ENCODE results near the gene STUB1.

STUB1 gene

GRCh38 chr16:694863-695354 lies 14.7 kb downstream of the STUB1 start:
- no peak for DNase-seq (ENCODE audit: low read depth)

- DNase-seq (ENCODE audit: low read depth): no peak
Measured at GRCh38 chr16:695355-696089, 15.3 kb downstream of the STUB1 start.

DNA sequence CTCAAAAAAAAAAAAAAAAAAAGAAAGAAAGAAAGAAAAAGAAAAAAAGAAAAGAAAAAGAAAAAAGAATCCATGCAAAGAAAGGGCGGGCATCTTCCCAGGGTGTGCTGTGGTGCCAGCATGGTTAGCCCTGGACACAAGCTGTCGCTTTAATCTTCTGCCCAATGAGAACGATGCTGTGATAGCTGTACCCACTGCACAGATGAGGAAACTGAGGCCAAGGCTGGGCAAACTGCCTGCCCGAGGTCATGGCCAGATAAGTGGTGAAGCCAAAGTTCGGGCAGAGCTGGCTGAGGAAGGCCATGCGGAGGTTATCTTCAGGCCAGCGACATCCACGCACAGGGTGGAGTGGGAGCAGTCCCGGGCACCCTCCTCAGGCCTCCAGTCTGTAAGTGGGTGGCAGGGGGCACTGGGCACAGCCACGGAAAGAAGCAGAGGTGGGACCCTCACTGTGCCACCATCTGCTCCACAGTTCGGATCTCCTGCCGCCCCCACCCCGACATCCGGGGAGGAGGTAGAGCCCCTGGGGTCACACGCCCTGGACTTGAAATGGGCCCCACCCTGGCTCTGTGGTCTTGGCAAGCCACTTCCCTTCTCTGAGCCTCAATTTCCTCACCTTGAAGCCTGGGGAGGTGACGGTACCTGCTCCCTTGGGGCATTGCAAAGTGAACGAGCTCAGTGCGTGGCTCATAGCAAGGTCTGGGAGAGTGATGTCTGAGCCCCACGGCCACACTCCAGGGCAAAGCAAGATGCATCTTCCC lies 18.9 kb downstream of the STUB1 start:
- DNase-seq (ENCODE audit: low read depth): no peak

DNA sequence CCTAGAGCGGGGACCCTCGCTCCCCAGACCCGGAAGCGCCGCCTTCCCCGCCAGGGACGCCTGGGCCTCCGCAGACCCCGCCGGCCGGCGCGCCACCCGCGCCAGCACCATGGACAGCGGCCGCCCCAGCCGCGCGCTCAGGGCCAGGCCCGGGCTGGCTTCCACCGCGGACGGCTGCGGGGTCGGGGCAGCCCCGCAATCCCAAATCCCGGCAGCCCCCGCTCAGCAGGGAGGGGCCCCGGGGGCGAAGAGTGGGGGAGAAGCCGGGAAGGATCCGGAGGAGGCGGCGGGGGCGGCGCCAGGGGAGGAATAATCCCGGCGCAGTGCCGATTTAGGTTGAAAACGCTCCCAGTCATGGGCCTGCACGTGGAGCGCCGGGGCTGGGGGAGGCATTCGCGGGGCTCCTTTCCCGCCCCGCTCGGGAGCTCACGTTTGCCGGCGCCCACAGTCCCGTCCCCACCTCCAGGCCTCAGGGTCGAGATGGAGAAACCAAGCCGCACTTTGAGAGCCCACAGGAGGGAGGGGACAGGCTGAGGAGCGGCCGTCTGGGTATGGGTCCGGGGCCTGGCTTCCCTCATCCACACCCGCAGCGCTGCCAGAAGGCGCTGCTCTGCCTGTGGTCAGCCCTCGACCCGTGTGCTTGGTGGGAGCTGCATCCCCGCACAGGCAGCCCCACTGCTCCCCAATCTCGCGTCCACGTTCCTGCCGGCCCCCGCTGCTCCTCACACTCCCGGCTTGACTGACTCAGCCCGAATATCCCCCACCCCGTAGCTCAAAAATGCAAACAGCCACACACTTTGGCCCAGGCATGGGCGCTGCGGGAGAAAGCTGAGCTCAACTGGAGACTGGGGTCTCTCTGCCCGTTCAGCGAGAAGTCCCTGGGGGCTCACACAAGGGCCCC lies 20.7 kb downstream of the STUB1 start:
- no peak for DNase-seq (ENCODE audit: low read depth)

GRCh38 chr16:702341-702740 lies 22.1 kb downstream of the STUB1 start:
- DNase-seq (ENCODE audit: low read depth): no peak

GRCh38 chr16:703406-703805 lies 23.2 kb downstream of the STUB1 start:
- DNase-seq (ENCODE audit: low read depth): no peak

GRCh38 chr16:704047-704446 lies 23.8 kb downstream of the STUB1 start:
- no peak for DNase-seq (ENCODE audit: low read depth)

- DNase-seq (ENCODE audit: low read depth): no peak
Measured at GRCh38 chr16:704552-705380, 24.6 kb downstream of the STUB1 start.

- DNase-seq (ENCODE audit: low read depth): no peak
Measured at GRCh38 chr16:705431-706188, 25.4 kb downstream of the STUB1 start, which contains the start of gene FBXL16. TSS of gene FBXL16 (minus strand) at chr16:705801. CDS start at chr16:697405, 8,396 bp downstream.

- DNase-seq (ENCODE audit: low read depth): no peak
Measured at GRCh38 chr16:706189-707061, 26.2 kb downstream of the STUB1 start.

DNA sequence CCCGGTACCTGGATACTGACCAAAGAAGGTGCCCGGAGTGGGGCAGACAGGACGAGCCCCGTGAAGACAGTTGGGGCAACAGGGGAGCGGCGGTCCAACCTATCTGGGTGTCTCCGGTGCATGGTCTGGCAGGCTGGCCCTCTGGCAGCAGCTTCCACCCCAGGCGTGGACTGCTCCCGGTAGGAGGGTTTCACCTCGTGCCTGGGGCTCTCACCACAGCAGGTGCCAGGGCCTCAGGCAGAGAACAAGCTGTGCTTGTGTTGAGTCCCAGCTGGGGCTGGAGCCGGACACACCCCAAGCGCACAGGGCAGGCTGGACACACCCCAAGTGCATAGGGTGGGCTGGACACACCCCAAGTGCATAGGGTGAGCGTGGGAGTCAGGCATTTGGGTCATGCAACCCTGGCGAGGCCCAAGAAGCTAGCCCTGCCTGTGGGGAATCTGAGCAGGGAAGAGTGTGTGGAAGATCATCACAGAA lies 26.9 kb downstream of the STUB1 start:
- DNase-seq (ENCODE audit: low read depth): no peak

DNA sequence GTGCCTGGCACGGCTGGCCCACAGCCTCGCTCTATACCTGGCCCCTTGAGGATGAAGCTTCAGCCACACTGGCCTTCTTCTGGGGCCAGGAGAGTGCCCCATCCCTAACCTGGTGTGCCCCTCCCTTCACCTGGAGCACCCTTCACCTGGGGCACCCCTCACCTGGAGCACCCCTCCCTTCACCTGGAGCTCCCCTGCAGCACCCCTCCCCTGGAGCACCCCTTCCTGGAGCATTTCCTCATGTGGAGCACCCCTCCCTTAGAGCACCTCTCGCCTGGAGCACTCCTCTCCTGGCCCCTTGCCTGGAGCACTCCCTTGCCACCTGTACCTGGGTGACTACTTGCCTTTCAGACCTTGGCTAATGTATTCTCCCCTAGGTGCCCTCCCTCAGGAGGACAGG lies 27.8 kb downstream of the STUB1 start:
- DNase-seq (ENCODE audit: low read depth): no peak

GRCh38 chr16:708959-709358 lies 28.7 kb downstream of the STUB1 start:
- no peak for DNase-seq (ENCODE audit: low read depth)

DNA sequence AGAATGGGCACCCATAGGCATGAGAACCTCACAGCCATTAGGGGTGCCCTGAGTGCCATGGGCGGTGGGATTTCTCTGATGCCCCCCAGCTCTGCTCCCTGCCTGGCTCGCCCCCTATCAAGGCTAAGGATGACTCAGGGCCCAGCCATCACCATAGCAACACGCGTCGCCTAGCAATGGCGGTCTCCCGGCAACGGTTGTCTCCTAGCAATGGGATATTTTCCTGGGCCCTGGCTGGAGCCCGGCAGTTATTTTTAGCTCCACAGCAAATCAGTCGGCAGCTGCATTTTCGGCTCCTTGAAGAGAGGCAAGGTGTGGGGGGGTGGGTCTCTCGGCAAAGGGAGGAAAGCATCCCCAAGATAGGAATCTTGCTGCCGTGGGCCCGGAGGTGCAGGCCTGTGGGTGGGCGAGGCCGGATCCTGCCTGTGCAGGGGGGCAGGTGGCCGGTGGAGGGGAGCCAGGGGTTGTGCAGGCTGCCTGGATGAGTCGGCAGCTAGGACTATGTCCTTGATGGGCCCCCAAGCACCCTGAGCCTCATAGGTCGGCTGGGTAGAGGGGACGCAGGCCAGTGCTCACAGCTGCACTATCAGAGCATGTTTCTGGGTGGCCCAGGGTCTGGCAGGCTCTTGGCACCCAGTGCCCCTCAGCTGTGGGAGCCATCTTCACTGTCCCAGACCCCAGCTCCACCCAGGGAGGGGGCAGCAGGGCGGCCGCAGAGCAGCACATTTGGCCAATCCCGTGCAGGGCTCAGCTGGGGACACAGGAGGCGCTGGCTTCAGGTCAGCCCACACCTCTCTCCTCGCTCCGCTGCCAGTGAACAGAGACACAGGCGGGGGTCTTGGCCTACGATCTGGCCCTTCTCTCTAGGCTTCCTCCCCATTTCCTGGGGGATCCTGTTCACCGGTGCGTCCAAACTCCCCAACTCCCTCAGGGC lies 29.6 kb downstream of the STUB1 start:
- DNase-seq (ENCODE audit: low read depth): peak; percentile 40

DNA sequence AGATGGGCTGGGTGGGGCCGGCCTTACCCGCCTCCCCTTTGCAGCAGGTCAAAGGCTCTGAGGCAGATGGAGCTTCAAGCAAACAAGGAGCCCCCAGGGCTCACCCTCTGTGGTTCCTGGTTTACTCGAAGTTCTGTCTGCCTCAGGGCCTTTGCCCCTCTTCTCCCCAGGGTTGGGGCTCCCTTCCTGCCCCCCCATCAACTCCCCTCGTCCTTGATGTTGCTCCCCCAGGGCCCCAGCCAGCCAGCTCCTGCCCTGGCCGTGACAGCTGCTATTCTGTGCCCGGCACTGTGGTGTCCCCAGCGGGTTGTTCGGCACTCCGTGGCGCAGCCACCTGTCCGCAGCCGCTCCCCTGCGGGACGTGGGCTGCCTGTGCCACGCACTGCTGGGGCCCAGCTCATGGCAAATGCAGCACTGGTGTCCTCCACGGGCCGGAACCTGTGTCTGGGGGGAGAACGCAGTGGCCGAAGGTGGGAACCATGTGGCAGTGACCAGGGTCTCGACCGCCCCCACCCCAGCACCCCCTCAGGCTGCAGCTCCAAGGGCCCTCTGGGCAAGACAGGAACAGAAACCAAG lies 30.4 kb downstream of the STUB1 start:
- DNase-seq (ENCODE audit: low read depth): no peak

- no peak for DNase-seq (ENCODE audit: low read depth)
Measured at GRCh38 chr16:711084-711483, 30.9 kb downstream of the STUB1 start.

- no peak for DNase-seq (ENCODE audit: low read depth)
Measured at GRCh38 chr16:711548-712320, 31.5 kb downstream of the STUB1 start.

Data from GM04503 (cell line).